IPS DF 4.7 (cell line): ENCODE results near the gene SP7.
"Not testable (repeated sequence)": the region's sequence is repeated elsewhere in the genome, so short reads cannot be mapped to it uniquely, and the experiment has no call there.

Experiments used
- DNase-seq: peaks from one replicate; pipeline ENCODE4 v3.0.0-alpha.2; 2013; ENCODE audit warnings: low spot score; ENCODE audit errors: extremely low read depth

The SP7 gene

DNA sequence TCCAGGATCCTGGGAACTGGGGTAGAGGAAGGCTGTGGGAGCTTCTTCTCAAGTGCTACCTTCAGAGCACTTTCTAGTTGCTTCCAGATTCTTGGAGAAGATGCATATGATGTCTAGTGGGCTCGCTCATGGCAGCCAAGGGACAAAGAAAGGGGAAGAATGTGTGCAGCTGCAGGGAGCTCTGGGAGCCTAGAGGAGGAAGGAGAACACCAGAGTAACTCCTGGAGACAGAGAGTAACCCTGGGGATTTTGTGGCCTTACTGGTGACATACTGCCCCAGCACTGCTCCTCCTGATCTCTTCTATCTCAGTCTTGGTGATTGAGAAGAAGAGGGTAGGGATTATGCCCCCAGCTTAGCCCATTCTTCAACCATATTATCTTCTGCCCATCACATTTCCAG, 10.3 kb upstream of the SP7 start:
- no peak for DNase-seq

DNA sequence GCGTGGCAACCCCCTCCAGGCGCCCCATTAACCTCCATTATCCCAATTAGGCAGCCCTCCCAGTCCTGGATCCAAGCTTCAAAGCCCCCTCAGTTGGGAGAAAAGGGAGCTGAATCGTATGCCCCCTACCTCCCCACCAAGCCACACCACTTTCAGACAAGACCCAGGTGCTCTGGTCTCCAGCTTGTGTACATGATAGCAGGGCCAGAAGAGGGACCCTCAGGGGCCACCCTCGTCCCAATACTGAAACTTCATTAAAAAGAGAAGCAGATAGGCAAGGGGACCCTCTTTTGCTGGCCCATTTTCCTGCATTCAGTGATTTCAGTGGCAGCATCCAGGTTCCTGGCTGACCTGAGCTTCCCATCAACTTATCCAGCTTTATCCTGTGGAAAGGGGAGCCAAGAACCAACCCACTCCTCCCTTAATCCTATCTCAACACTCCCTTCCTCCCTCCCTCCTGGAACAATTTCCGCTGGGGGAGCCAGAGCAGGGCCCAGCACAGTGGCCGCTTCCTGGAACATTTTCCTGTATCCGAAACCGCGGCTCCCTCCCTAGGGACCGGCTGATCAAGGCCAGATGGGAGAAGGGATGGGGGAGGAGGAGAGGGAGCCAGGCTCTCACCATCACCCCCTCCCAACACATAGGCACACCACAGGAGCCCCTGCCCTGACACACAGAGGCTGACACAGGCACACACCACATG, 9.5 kb upstream of the SP7 start:
- no peak for DNase-seq

DNA sequence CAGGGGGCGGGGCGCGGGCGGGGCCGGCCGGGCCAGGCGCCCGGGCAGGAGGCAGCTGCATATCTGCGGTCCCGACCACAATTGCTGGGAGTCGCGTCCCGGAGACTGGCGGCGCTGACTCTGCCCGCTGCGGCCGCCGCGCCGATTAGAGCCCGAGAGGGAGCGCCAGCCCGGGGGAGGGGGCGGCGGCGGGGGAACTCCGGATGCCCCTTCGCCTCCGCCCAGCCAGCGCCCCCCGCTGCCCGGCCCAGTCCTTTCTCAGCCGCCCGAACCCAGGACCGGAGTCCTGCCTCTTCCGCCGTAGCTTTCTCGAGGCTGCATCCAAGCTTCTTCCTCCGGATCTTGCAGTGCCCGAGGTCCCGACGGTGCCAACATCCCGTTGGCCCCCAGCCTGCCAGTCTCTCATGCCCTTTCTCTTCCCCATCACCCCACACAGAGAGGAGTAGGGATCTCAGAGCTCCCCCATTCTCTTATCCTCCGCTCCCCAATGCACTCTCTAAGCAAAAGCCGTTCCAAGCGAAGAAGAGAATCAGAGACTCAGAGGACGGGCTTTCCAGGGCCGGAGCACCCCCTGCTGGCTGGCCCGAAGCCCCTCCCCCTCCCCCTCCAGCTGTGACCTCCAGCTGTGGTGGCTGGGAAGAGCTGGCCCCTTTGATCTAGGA, 8.8 kb upstream of the SP7 start:
- DNase-seq, result no peak

DNA sequence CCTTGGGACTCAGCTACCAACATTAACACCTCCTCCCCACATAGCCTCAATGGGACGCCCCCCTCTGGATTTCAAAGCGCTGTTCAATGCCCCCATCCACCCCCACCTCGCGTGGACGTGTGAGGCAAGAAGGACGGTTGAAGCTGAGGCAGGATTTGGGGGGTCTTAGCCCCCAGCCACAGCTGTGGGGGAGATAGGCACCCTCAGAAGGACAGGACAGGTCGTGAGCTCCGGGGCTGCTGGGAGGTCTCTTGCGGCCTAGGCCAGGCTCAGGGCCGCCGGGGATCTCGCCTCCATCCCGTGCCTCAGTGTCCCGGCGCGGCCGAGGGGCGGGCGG, 8.3 kb upstream of the SP7 start:
- no peak for DNase-seq

DNA sequence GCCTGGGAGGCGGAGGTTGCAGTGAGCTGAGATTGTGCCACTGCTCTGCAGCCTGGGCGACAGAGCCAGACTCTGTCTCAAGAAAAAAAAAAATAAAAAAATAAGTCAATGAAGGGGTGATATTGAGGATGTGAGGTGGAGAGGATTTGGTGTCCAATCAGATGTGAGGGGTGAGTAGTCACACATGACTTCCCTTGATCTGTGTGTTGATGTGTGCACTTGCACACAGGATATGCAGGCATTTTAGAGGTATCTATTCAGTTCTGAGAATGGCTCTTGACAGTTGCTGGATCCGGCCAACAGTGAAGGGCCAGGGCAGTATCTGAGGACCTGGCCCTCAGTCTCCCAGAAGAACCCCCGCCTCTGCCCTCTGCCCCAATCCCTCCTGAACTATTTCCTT, 7.8 kb upstream of the SP7 start:
- no peak for DNase-seq

DNA sequence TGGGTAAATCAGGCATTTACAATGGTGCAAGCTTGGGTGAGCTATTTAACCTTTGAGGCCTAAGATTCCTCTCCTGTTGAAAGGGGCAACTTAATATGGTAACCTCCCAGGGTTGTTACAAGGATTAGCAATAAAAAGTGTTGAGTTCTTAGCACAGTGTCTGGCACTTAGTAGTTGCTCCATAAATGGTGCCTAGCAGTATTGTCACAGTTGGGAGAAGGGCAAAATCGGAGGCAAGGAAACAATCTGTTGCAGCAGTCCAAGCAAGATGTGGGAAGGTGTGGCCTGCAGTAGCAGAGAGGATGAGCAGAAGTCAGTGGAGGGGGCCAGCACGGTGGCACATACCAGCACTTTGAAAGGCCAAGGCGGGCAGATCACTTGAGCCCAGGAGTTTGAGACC, 7.3 kb upstream of the SP7 start:
- no peak for DNase-seq

DNA sequence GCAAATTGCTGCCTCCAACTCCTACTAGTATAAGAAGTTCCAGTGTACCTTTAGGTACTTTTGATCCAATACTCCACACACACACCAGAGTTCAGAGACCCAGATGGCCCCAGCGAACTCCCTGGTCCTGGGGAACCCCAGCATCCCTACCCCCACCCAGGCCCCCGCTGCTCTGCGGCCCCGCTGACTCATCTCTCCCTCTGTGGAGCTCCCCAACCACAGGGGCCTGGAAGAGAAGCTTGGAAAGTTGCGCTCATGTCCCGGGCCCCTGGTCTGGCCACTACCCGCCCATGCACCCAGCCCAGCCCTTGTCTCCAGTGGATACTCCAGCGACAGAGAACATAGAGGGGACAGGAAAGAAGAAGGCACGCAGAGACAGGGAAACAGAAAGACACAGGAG, 4.2 kb upstream of the SP7 start:
- DNase-seq, result no peak

DNA sequence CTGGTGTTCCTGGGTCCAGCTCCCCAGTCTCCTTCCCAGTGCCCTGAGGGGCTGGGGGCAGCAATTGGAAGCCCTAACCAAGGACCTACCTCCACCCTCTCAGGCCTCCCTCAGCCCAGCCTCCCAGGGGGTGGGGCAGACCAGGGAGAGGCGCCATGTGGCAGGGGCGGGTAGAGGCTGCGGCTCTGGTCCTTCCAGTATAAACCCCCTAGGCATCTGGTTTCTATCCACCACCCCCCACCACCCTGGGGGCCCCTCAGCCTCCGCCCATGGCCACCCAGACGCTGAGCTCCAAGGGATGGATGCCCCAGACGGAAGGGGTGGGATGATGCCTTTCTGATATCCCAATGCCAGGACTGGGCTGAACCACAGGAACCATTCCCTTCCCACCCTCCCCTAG, 2.8 kb upstream of the SP7 start:
- no peak for DNase-seq

DNA sequence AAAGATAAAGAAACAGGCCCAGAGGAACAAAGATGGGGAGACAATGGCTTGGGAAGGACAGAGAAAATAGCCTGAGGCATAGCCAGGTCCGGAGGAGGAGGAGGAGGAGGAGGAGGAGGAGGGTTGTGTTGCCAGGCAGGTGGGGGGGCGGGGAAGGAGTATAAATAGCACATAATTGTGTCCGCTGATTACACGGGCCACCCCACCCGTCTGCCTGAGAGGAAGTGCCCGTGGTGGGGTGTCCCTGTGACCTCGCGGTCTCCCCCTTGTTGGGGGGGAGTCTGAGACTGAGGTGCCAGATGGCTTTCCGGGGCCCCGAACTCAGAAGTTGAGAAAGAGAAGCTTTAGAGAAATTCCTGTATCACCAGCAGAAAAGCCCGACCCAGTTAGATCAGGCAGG, 1.9 kb upstream of the SP7 start:
- DNase-seq, result no peak

DNA sequence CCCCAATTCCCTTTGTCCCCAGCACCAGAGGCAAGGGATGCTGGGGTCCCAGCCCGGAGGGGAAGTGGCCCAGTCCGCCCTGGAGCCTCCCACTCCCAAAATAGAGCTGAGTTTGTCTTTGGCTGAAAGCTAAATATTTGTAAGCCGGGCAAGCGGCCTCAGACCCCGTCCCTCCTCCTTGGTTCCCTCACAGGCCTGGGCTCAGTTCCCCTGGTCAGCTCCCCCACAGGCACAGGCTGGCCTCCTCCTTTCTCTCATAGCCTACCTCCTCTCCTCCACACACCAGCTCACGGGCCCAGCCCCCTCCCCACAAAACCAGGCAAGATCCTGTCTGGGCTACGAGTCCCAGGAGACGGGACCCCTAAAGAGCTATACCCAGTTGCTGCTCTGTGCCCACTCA, 1.3 kb downstream of the SP7 start:
- no peak for DNase-seq

DNA sequence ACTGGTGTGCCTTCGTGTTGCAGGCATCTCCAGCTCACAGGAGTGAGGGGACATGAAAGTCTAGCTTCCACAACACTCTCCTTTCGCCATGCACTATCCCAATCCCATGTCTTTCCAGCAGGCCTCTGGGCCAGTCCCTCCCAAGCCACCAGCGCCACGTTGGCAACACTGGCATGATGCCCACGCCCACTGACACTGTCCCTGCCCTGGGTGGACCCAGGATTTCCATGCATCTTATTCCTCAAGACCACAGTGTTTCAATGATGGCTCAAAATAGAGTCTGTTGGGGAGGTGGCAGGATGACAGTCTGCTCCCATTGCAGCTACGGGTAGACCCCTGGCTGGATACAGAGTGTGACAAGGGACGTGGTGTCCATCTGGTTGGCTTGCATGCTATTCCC, 2.3 kb downstream of the SP7 start:
- DNase-seq, result no peak

DNA sequence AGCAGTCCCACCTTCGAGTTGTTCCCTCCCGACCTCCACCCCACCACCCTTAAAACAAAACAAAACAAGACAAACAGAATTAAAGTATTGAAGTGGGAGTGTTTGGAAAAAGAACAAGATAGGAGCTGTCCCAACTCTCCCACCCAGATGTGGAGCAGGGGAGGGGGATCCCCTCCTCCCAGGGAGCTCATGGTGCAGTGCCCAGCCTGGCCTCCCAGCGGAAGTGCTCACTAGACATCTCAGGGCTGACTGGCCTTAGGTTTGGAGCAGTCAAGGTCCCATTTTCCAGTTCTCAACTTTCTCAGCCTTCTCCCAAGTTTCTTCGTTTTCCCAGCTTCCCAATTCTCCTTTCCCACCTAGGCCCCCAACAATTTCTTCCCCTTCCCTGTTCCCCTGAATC, 2.9 kb downstream of the SP7 start:
- no peak for DNase-seq

DNA sequence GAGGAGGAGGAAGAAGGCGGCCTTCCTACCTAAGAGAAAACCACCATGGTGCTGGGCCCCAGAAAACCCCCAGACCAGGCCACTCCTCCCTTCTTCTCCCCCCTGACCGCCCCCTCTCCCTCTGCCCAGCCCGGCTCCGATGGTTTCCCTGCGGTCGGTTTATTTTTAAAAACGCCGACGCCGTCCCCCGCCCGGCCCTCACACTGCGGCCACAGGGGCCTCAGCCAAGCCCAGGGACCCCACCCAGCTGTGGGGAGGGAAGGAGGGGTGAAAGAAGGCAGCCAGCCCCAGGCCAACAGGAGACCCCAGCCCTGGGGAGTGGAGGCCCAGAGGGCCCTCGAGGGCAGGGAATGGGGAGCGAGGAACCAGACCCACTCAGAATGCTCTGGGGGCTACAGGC, 3.4 kb downstream of the SP7 start:
- DNase-seq, result no peak

DNA sequence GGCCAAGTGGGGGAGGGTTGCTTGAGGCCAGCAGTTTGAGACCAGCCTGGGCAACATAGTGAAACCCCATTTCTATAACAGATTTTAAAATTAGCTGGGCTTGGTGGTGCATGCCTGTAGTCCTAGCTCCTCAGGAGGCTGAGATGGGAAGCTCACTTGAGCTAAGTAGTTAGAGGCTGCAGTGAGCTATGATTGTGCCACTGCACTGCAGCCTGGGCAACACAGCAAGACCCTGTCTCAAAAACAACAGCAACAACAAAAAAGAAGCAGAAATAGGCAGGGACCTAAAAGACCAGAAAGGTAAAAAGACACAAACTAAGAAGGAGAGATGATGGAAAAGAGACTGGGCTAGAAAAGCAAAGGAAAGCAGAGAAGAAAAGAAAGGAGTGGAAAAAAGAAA, 3.8 kb downstream of the SP7 start:
- DNase-seq, result not testable (repeated sequence)

DNA sequence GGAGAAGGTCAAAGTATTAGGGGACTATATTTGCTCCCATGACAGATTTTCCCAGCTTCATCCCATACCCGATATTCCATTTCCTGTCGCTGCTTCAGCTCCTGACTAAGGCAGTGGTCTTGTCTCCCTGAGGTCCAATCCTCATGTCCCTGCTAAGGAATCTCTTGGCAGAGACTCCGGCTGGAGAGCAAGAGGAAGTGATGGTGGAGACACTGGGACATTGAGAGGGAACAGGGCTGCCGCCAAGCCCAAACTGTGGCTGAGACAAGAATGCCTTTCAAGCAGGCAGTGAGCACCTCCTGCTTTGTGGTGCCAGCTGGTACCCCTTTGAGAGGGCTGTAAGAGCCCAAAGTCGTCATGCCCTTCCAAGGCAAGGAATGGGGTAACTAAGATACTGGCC, 5.5 kb downstream of the SP7 start:
- no peak for DNase-seq

DNA sequence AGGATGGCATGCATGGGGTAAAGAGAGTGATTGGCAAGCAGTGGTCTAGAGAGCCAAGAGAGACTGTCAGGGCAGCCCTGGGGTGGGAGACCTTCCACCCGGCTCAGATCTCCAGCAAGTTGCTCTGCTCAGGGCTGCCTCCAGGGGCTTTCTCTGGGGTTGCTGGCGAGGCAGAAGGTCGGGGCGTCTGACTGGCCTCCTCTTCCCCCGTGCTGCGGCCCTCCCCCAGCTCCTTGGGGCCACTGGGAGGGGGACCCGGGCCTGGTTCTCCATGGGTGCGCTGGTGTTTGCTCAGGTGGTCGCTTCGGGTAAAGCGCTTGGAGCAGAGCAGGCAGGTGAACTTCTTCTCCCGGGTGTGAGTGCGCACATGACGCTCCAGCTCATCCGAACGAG, 8.1 kb downstream of the SP7 start:
- no peak for DNase-seq

DNA sequence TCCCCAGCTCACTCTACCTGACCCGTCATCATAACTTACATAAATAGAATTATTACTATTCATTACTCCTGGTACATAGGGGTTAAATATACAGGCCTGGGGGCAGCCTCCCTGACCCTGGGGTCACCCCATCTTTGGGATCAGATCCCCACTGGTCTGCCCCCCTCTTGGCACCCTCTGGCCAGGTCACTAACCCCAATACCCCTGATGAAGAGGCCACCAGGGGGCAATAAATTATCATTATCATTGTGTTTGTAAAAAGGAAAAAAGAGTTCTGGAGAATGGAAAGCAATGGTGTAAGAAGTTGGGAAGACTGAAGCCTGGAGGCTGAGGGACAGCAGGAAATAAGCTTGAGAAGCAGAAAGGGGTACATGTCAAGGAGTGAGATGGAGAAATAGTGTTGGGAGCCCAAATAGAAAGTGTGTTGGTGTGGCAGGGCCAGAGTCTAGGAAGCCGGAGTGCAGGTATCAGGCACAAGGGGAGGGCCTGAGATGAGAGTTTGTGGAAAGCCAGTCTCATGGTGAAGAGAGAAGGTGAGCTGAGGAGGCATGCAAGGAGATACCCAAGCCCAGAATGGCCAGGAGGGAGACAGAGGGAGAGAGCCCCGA, 8.6 kb downstream of the SP7 start:
- no peak for DNase-seq

DNA sequence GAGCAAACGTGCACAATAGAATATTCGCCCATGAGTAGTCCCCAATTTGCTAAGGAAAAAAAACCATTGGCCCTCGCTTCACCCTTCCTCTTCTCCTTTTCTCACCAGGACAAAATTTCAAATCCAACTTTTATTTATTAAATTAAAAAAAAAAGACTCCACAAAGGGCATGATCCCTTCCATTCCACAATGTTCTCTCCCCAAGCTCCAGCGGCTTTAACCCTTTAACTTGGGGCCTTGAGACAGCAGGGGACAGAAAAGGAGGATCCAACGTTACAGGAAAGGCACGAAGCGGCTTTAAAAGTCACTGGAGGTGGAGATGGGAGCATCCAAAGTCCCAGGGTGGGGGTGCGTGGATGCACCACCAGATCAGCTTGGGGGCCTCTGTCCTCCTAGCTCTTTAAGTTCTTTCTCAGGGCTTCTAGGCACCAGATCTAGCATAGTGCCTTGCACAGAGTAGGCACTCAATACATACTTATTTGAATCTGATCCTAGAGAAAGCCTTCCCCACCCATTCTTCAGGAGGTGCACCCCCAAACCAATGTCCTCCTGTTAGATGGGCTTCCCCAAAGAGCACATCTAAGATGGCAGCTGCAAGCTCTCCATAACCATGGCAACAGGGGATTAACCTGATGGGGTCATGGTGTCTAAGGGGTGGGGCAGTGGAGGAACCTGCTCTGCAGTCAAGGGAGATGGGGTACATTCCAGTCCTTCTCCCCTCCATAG, 9.5 kb downstream of the SP7 start:
- DNase-seq, result no peak

DNA sequence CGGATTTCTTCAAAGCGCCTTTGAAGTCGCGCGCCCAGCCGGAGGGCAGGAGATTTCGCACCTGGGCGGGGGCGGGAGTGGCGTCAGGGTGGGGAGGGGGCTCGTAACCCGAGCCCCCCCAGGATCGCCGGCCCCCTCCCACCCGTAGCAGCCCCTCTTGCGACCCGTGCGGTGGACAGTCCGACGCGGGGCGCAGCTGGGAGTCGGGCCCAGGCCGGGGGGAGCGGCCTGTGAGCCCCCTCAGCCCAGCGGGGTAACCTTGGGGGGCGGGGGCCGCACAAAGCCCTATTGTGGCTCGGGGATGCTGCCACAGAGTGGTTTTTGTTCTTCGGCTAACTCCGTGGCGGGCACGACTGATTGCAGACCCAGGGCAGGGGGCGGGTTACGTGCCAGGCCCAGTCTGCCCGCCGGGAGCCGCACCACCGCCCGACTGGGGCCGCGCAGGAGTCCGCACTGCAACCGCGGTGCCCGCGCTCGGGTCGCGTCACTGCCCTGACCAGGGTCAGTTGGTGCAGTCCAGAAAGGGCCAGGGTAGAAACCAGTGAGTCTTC, 10.6 kb downstream of the SP7 start:
- no peak for DNase-seq

DNA sequence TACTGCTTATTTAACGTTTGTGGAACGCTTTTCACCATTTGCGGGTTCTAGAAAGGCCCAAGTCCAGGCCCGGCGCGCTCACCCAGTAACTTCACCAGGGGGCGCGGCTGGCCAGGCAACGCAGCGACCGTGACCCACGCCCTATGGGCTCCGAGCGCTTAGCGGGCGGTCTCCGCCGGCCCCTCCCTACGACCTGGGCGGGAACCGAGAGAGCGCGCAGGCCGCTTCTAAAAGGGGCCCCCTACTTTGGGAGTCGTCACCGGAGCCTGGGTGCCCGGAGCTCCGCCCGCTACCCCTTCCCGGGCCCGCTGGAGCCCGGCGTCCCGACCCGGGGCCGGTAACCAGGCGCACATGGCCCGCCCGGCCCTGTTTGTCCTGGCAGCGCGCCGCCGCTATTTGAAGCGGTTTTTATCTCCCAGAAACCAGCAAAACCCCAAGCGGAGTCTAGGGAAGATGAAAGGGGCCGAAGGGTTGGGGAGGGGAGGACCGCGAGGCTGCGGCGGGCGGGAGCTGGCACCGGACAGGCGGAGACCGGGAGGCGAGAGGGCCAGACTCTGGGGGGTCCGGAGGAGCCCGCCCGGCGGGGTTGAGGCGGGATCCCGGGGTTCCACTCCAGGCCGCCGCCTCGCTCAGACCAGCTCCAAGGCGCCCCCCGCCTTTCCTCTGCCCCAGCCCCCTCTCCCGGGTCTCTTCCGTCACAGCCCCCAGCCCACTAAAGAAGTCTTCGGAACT, 11.2 kb downstream of the SP7 start:
- DNase-seq, result no peak

DNA sequence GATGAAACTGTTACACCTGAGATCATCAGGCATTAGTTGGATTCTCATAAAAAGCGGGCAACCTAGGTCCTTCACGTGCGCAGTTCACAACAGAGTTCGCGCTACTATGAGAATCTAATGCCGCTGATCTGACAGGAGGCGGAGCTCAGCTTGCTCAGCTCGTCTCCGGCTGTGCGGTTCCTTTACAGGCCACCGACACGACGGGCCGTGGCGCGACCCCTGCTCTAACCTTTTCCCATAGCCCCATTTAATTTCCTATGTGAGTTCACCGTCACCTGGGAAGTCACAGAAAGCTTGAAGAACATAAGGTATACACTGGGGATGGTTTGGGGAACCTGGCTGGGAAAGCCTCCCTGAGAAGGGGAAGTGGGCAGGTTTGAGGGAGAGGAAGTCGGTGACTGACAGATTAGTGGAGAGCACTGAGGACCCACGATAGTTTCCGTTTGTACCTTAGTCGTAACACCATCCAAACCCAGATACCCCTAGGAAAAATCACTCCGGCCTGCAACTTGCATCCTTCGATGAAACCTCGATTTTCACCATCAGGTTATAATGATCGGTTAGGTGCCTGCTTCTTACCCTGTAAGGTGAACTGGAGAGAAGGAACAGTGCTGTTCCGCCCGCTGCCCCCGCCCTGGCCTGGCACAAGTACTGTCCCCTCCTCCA, 11.9 kb downstream of the SP7 start:
- no peak for DNase-seq
